Stomach (tissue), 4 donors: ENCODE data around the gene MRPL40.

Experiments used
- EP300 ChIP-seq: sonication (generic); formaldehyde crosslinking; IDR thresholded peaks from one replicate; pipeline ENCODE4 v1.6.1; 2017; ENCODE audit warnings: antibody characterized with exemption
- POLR2A ChIP-seq, 4 donors: fragments of 450-650 bp; IDR thresholded peaks; one replicate each; pipeline ENCODE4 v1.6.1; 2016; ENCODE audit warnings: antibody characterized with exemption in 4 of 4, control low read depth in 2 of 4, mild to moderate bottlenecking in 1 of 4, moderate library complexity in 1 of 4
- POLR2AphosphoS5 ChIP-seq, 3 donors: sonication (generic); formaldehyde crosslinking; IDR thresholded peaks; one replicate each; pipeline ENCODE4 v1.6.1; 2016; ENCODE audit warnings: antibody characterized with exemption in 3 of 3
- TF ChIP-seq, protein P1 (sequence below), 7 experiments: fragments of 450-650 bp in 4 of 7; fragments of 200-600 bp in 3 of 7; sonication (generic) in 3 of 7; IDR thresholded peaks; one replicate each; pipeline ENCODE4 v1.5.1; 2016 to 2019; ENCODE audit warnings: antibody characterized with exemption in 7 of 7, control low read depth in 2 of 7, mild to moderate bottlenecking in 1 of 7

DNA sequence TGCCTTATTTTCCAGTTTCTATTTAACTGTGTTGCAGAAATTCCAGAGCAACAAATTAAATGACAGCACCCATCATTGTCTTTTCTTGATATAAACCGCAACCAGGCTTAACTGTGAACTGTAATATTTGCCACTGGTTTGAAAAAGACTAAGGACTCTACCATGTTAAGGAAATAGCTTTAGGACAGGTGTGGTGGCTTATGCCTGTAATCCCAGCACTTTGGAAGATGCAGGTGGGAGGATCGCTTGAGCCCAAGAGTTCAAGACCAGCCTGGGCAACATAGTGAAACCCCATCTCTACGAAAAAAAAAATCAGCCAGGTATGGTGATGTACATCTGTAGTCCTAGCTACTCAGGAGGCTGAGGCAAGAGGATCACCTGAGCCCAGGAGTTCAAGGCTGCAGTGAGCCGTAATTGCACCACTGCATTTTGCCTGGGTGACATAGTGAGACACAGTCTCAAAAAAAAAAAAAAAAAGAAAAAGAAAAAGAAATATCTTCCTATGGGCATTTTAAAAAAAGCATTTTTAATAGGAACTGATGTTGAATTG, 29.6 kb upstream of the MRPL40 start:
- no peak for TF ChIP-seq POLR2A (IDR thresholded peaks at IDR 0.05)
- TF ChIP-seq, protein P1, sequence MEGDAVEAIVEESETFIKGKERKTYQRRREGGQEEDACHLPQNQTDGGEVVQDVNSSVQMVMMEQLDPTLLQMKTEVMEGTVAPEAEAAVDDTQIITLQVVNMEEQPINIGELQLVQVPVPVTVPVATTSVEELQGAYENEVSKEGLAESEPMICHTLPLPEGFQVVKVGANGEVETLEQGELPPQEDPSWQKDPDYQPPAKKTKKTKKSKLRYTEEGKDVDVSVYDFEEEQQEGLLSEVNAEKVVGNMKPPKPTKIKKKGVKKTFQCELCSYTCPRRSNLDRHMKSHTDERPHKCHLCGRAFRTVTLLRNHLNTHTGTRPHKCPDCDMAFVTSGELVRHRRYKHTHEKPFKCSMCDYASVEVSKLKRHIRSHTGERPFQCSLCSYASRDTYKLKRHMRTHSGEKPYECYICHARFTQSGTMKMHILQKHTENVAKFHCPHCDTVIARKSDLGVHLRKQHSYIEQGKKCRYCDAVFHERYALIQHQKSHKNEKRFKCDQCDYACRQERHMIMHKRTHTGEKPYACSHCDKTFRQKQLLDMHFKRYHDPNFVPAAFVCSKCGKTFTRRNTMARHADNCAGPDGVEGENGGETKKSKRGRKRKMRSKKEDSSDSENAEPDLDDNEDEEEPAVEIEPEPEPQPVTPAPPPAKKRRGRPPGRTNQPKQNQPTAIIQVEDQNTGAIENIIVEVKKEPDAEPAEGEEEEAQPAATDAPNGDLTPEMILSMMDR (IDR thresholded peaks at IDR 0.05) = no peak
- TF ChIP-seq POLR2AphosphoS5 (IDR thresholded peaks at IDR 0.05) = no peak
- no peak for TF ChIP-seq EP300
